HG02759 (cell line): ENCODE data around the gene TNFAIP8L3.
"Not testable (repeated sequence)": the region's sequence is repeated elsewhere in the genome, so short reads cannot be mapped to it uniquely, and the experiment has no call there.

Experiments
- ATAC-seq: cut with Tn5 transposase; IDR thresholded peaks from one replicate; pipeline ENCODE4 v1.9.1; 2021; ENCODE audit warnings: mild to moderate bottlenecking, moderate library complexity; ENCODE audit not compliant: unreplicated experiment

TNFAIP8L3 gene

GRCh38 chr15:51065261-51065660 is 29.4 kb downstream of the TNFAIP8L3 start:
- no peak for ATAC-seq

GRCh38 chr15:51062736-51063135 is 32.0 kb downstream of the TNFAIP8L3 start:
- ATAC-seq: no peak

- ATAC-seq: no peak
Measured at GRCh38 chr15:51060030-51060673, 34.6 kb downstream of the TNFAIP8L3 start.

GRCh38 chr15:51054535-51054934 is 40.2 kb downstream of the TNFAIP8L3 start:
- no peak for ATAC-seq

GRCh38 chr15:51053571-51053970 is 41.1 kb downstream of the TNFAIP8L3 start:
- ATAC-seq: no peak

GRCh38 chr15:51051776-51052175 is 42.9 kb downstream of the TNFAIP8L3 start:
- no peak for ATAC-seq

GRCh38 chr15:51049081-51049480 is 45.6 kb downstream of the TNFAIP8L3 start:
- no peak for ATAC-seq

GRCh38 chr15:51048308-51048707 is 46.4 kb downstream of the TNFAIP8L3 start:
- ATAC-seq: no peak

GRCh38 chr15:51046799-51047449 is 47.8 kb downstream of the TNFAIP8L3 start:
- no peak for ATAC-seq

- ATAC-seq: no peak
Measured at GRCh38 chr15:51046016-51046415, 48.7 kb downstream of the TNFAIP8L3 start.

GRCh38 chr15:51044037-51044727 is 50.5 kb downstream of the TNFAIP8L3 start:
- no peak for ATAC-seq

GRCh38 chr15:51038974-51039319 is 55.8 kb downstream of the TNFAIP8L3 start:
- ATAC-seq: no peak

- no peak for ATAC-seq
Measured at GRCh38 chr15:51038162-51038973, 56.3 kb downstream of the TNFAIP8L3 start.

GRCh38 chr15:51037474-51037873 is 57.2 kb downstream of the TNFAIP8L3 start:
- not testable (repeated sequence) for ATAC-seq

GRCh38 chr15:51030649-51031316 is 63.9 kb downstream of the TNFAIP8L3 start:
- no peak for ATAC-seq

- no peak for ATAC-seq
Measured at GRCh38 chr15:51025454-51025846, 69.3 kb downstream of the TNFAIP8L3 start.

GRCh38 chr15:51024735-51025453 is 69.8 kb downstream of the TNFAIP8L3 start:
- no peak for ATAC-seq

GRCh38 chr15:51023499-51023898 is 71.2 kb downstream of the TNFAIP8L3 start:
- no peak for ATAC-seq

GRCh38 chr15:51022206-51022605 is 72.5 kb downstream of the TNFAIP8L3 start:
- ATAC-seq: no peak

GRCh38 chr15:51016615-51017014 is 78.1 kb downstream of the TNFAIP8L3 start:
- ATAC-seq: no peak
